Heart left ventricle (tissue), 16 donors: ENCODE measurements around the gene TRERF1. TPM values are rescaled to one million over a fixed set of nuclear protein-coding genes. Genes with fewer than 3 reads are reported as not detected.

Source experiments
- ATAC-seq, 4 donors: fragments of 200-7000 bp; cut with Tn5 transposase; one replicate each; pipeline ENCODE4 v1.9.1; 2020 to 2022; ENCODE audit warnings: moderate library complexity in 4 of 4, mild to moderate bottlenecking in 3 of 4, moderate number of reproducible peaks in 1 of 4
- DNase-seq, 5 donors: peaks; one replicate each; pipeline ENCODE4 v3.0.0-alpha.2; 2020
- H3K27ac ChIP-seq, 12 donors: fragments of 200-600 bp; sonication (generic) in 4 of 12; one replicate each; pipeline versions ENCODE4 v1.5.0 to v1.8.0; 2016 to 2022; ENCODE audit warnings: mild to moderate bottlenecking in 2 of 12
- H3K27me3 ChIP-seq, 9 donors: fragments of 200-600 bp; sonication (generic) in 2 of 9; one replicate each; pipeline versions ENCODE4 v1.5.1 to v1.8.0; 2016 to 2022; ENCODE audit warnings: mild to moderate bottlenecking in 3 of 9
- H3K36me3 ChIP-seq, 9 donors: fragments of 200-600 bp; sonication (generic) in 2 of 9; one replicate each; pipeline versions ENCODE4 v1.5.0 to v1.8.0; 2018 to 2022; ENCODE audit warnings: mild to moderate bottlenecking in 2 of 9
- H3K4me1 ChIP-seq, 12 donors: fragments of 200-600 bp; sonication (generic) in 4 of 12; one replicate each; pipeline versions ENCODE4 v1.5.0 to v1.8.0; 2016 to 2022; ENCODE audit warnings: mild to moderate bottlenecking in 3 of 12
- H3K4me3 ChIP-seq, 12 donors: fragments of 200-600 bp; sonication (generic) in 4 of 12; one replicate each; pipeline versions ENCODE4 v1.5.0 to v1.8.0; 2017 to 2022; ENCODE audit warnings: mild to moderate bottlenecking in 9 of 12, moderate library complexity in 4 of 12
- H3K9me3 ChIP-seq, 12 donors: fragments of 200-600 bp; sonication (generic) in 4 of 12; one replicate each; pipeline versions ENCODE4 v1.5.0 to v1.8.0; 2016 to 2022; ENCODE audit warnings: mild to moderate bottlenecking in 1 of 12
- CTCF ChIP-seq, 12 donors: fragments of 200-600 bp; sonication (generic) in 4 of 12; IDR thresholded peaks; one replicate each; pipeline versions ENCODE4 v1.5.0 to v1.8.0; 2018 to 2022; ENCODE audit warnings: antibody characterized with exemption in 12 of 12, mild to moderate bottlenecking in 5 of 12
- POLR2A ChIP-seq, 2 donors: fragments of 450-650 bp; IDR thresholded peaks; one replicate each; pipeline ENCODE4 v1.6.1; 2017; ENCODE audit warnings: antibody characterized with exemption in 2 of 2, mild to moderate bottlenecking in 2 of 2, moderate library complexity in 2 of 2
- WGBS, 4 donors: extraction: QIAGEN DNeasy Blood & Tissue Kit in 2 of 4; methylation state at CpG; one replicate each; pipeline versions ENCODE4 v1.1.5 to v1.1.7; 2013 to 2018; 5-methylcytosine and 5-hydroxymethylcytosine counted together
- intact Hi-C, 10 donors: fragments of 100-400 bp; cut with DNase I; formaldehyde crosslinking; loops; one replicate each; pipeline versions ENCODE4 v1.11.1 to v1.14.2; 2022
- polyA plus RNA-seq, 2 donors: library from polyadenylated mRNA; stranded (reverse); fragments of 200-250 nt; gene quantifications; one replicate each; pipeline ENCODE4 v1.2.3, GENCODE V29; 2013
- total RNA-seq, 9 donors: library from RNA; depleted of rRNA in 2 of 9; stranded (reverse); fragments of >200 nt in 2 of 9; fragmentation: NEBNext Ultra II Directional in 3 of 9; extraction: Animal tissue kit (Norgen Biotek cat#: 25700) in 3 of 9; gene quantifications; one replicate each; pipeline versions ENCODE4 v1.1.0 to v1.2.4, GENCODE V29; 2016 to 2023
- donor health status: ischemic (EF 13 %, LVEDD 7.1; RV severe dilation, severe dysfunction).
- donor health status: healthy with polysubstance abuse.
- donor health status: DM: no; HTN: yes; CAD: no.
- donor health status: DM: no; HTN: no; CAD: no.
- donor health status: ischemic (EF 25% LVEDD 6.9; RV normal size, moderate dysfunction).
- donor health status: ischemic (EF 25% LVEDD 5.7; RV mildly dilated, moderate dysfunction).
- donor health status: healthy.
- donor health status: DM: yes; HTN: yes; CAD: no.
- donor health status: ischemic (EF 35%, LVEDD 5.7; RV mildly dilated, moderate dysfunction).
- donor health status: nonischemic (EF 11% LVEDD 7.7; RV severe dilation, severe dysfunction).
- donor health status: DM: yes; HTN: yes; CAD: no.
- donor health status: PGD.
- donor health status: ischemic (EF 29% LVEDD 5.4; RV normal size, mild dysfunction).
- donor health status: nonischemic (EF 23%, LVEDD 6.1; RV moderate dilation, normal function).

Gene TRERF1
- total and polyA plus RNA-seq, 11 donors, result 0.53 to 4.5 (median 1.5) TPM

DNA sequence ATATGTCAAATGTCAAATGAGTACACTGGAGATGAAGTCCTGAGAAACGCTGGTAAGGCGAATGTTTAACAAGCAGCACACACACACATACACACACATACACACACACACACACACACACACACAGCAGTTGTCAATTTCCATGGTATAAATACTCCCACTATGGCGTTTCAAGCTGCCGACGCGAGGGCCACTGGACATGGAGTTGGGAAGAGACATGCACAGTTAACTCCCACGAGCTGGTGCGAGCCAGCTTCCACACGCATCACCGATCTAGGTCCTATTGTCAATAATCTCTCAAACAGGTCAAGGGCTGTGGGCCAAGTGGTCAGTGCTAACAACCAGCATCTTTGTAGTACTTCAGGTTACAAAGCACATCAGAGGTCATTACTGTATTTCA lies 58.9 kb downstream of the TRERF1 start:
- intact Hi-C loops, result no loop called here
- no peak overlapping the region for H3K4me3 ChIP-seq
- no peaks in the 10 kb centered on the region for H3K27me3 ChIP-seq
- ATAC-seq, result no peak
- DNase-seq, result no peak
- whole genome bisulfite sequencing, 4 donors, result 88 to 97% (median 92%) methylated on average over 10 of the region's 10 CpGs
- no peaks in the 10 kb centered on the region for H3K36me3 ChIP-seq
- peaks cover 0 to 56% (median 0%) of the 10 kb centered on the region in 12 donors for H3K4me1 ChIP-seq
- TF ChIP-seq CTCF (IDR thresholded peaks at IDR 0.05), result no peak
- no peak for TF ChIP-seq POLR2A (IDR thresholded peaks at IDR 0.05)
- no peak overlapping the region for H3K27ac ChIP-seq
- no peaks in the 10 kb centered on the region for H3K9me3 ChIP-seq

GRCh38 chr6:42391441-42391840 lies 60.3 kb downstream of the TRERF1 start:
- Histone ChIP-seq H3K36me3 (no peaks in the 10 kb centered on the region), H3K27ac (peak overlapping the region in 1 of 12 donors; percentile 83), H3K9me3 (no peaks in the 10 kb centered on the region), H3K4me1 (peaks cover 0 to 68% (median 0%) of the 10 kb centered on the region in 12 donors), H3K4me3 (no peak overlapping the region), H3K27me3 (no peaks in the 10 kb centered on the region)
- ATAC-seq (no peak), DNase-seq (no peak)
- no peak for TF ChIP-seq POLR2A (IDR thresholded peaks at IDR 0.05)
- TF ChIP-seq CTCF (IDR thresholded peaks at IDR 0.05), result no peak
- 93 to 100% (median 94%) methylated on average over 5 to 6 of the region's 6 CpGs for WGBS, 4 donors
- intact Hi-C loops, result no loop called here

GRCh38 chr6:42390228-42390934 lies 61.3 kb downstream of the TRERF1 start:
- 86 to 90% (median 89%) methylated on average over 17 of the region's 17 CpGs for WGBS, 4 donors
- H3K4me3 ChIP-seq, result no peak overlapping the region

More at GRCh38 chr6:42390228-42390934, 61.3 kb downstream of the TRERF1 start:
- H3K27ac ChIP-seq, result peak overlapping the region in 1 of 12 donors; percentile 83
- H3K36me3 ChIP-seq, result no peaks in the 10 kb centered on the region
- no peak for TF ChIP-seq POLR2A (IDR thresholded peaks at IDR 0.05)
- no peak for TF ChIP-seq CTCF (IDR thresholded peaks at IDR 0.05)
- DNase-seq, result no peak
- ATAC-seq, result peak in 2 of 4 donors; percentile 16 to 42
- peaks cover 0 to 67% (median 0%) of the 10 kb centered on the region in 12 donors for H3K4me1 ChIP-seq
- no peaks in the 10 kb centered on the region for H3K27me3 ChIP-seq
- H3K9me3 ChIP-seq, result no peaks in the 10 kb centered on the region
- intact Hi-C loops, result no loop called here
